ENCODE results near the gene FOXR1.
"Not testable (repeated sequence)": the region's sequence is repeated elsewhere in the genome, so short reads cannot be mapped to it uniquely, and the experiment has no call there.

The FOXR1 gene

GRCh38 chr11:118958577-118958976 lies 13.0 kb upstream of the FOXR1 start:
- H3K4me3 ChIP-seq = no peak overlapping the region
- no peak overlapping the region for H3K27ac ChIP-seq
- TF ChIP-seq CTCF (IDR thresholded peaks at IDR 0.05) = no peak
- DNase-seq (ENCODE audit: low spot score) = no peak

GRCh38 chr11:118961189-118961588 lies 10.4 kb upstream of the FOXR1 start:
- Histone ChIP-seq H3K27ac (no peak overlapping the region), H3K4me3 (no peak overlapping the region)
- no peak for TF ChIP-seq CTCF (IDR thresholded peaks at IDR 0.05)
- DNase-seq (ENCODE audit: low spot score) = no peak

GRCh38 chr11:118961591-118961990 lies 10.0 kb upstream of the FOXR1 start:
- DNase-seq (ENCODE audit: low spot score) = no peak
- no peak overlapping the region for H3K4me3 ChIP-seq
- TF ChIP-seq CTCF (IDR thresholded peaks at IDR 0.05) = no peak
- no peak overlapping the region for H3K27ac ChIP-seq

GRCh38 chr11:118969508-118969907 lies 2.1 kb upstream of the FOXR1 start:
- H3K4me3 ChIP-seq; DNase-seq (ENCODE audit: low spot score); H3K27ac ChIP-seq: not testable (repeated sequence)

GRCh38 chr11:118973985-118974384 lies 2.4 kb downstream of the FOXR1 start:
- Histone ChIP-seq H3K4me3 (no peak overlapping the region), H3K27ac (no peak overlapping the region)
- TF ChIP-seq CTCF (IDR thresholded peaks at IDR 0.05) = no peak
- no peak for DNase-seq (ENCODE audit: low spot score)

- no peak overlapping the region for H3K4me3 ChIP-seq
- TF ChIP-seq CTCF (IDR thresholded peaks at IDR 0.05) = no peak
- DNase-seq (ENCODE audit: low spot score) = no peak
- H3K27ac ChIP-seq = no peak overlapping the region
Observed at GRCh38 chr11:118975771-118976709, 4.5 kb downstream of the FOXR1 start.

- DNase-seq (ENCODE audit: low spot score) = no peak
- Histone ChIP-seq H3K27ac (no peak overlapping the region), H3K4me3 (no peak overlapping the region)
- TF ChIP-seq CTCF (IDR thresholded peaks at IDR 0.05) = no peak
Observed at GRCh38 chr11:118979434-118979833, 7.9 kb downstream of the FOXR1 start.
